HG02588 (cell line): Measurements from ENCODE around the gene TCEA3.

Experiments used
- ATAC-seq: cut with Tn5 transposase; IDR thresholded peaks from one replicate; pipeline ENCODE4 v1.9.1; 2021; ENCODE audit warnings: mild to moderate bottlenecking, moderate library complexity; ENCODE audit not compliant: unreplicated experiment

Gene TCEA3

DNA sequence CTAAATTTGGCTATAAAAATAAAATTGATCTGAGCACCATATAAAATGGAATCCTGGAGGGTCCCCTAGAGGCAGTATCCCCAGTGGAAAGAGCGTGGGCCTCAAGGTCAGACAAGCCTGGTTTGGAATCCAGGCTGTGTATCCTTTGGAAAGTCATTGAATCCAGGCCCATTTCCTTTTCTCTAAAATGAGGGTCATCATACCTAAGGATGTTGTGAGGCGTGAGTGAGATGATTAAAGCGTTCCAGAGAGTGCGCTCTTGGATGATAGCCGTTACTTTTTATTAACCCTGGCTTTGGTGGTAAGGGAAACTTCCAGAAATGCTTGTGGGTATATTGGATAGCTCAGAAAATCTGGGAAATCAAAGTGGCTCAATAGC, 54.2 kb downstream of the TCEA3 start:
- no peak for ATAC-seq

DNA sequence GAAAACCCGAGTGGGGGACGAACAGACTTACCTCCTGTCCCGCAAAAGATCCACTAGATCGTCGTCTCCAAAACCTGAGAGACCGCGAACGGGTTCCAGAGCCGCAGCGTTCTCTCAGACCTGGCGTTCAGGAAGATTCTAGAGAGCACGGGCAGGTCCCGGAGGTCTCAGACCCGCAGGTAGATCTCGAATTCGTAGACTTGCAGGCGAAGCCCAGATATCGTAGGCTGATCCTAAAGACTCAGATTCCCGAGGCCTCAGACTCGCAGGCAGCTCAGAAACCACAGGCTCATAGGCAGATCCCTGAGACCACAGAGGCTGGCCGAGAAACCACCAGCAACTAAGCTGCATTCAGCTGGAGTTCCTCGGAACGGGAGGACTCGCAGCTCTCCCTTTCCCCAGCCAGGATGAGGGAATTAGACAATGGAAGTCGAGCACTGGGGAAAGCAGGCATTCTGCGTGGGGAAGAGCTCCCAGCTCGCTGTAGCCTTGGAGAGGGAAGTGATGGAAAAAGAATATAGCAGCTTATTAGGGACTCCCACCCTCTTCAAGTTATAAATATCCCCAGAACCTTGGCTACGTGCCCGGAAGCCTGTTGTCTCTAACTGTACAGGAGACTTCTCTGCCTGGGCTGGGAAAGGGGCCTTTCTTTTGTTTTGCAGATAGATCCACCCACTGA, 55.1 kb downstream of the TCEA3 start, which contains the start of gene ZNF436:
Gene ZNF436 (minus strand): TSS at position 502 of the 679 bp plus-strand sequence. CDS start 1,831 bp downstream, outside the sequence.
- no peak for ATAC-seq

DNA sequence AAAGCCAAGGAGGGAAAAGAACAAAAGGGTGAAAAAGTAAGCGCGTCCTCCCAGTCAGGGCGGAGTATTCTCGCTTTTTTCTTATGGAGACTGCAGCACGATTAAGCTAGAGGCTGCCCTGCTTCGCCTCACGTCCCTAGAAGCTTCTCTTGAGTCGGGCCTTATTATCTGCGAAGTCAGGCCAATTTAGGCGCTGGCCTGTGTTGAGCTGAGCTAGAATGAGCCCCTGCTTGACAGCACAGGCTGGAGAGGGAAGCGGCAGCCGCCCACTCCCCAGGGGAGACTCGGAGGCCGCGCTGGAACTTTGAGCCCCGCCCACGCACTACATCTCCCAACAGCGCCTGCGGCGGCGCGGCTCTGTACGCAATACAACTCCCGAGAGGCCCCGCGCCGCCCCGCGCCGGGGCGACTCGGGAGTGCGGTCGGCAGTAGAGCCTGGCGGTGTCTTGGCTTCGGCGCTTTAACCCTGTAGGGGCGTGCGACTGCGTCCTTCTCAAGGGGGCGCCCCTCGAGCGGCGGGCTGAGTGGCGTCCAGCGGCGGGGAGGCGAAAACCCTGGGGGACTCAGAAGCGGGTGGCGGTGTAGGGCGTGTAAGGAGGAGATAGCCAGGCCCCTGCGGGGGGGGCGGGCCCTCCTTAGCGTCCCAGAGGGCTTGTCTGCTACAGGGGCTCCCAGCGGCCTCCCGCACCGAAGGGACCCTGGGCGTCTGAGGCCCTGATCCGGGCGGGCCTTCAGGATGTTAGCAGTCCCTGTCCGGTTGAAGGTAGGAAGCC, 55.8 kb downstream of the TCEA3 start:
- ATAC-seq: peak; percentile 58

DNA sequence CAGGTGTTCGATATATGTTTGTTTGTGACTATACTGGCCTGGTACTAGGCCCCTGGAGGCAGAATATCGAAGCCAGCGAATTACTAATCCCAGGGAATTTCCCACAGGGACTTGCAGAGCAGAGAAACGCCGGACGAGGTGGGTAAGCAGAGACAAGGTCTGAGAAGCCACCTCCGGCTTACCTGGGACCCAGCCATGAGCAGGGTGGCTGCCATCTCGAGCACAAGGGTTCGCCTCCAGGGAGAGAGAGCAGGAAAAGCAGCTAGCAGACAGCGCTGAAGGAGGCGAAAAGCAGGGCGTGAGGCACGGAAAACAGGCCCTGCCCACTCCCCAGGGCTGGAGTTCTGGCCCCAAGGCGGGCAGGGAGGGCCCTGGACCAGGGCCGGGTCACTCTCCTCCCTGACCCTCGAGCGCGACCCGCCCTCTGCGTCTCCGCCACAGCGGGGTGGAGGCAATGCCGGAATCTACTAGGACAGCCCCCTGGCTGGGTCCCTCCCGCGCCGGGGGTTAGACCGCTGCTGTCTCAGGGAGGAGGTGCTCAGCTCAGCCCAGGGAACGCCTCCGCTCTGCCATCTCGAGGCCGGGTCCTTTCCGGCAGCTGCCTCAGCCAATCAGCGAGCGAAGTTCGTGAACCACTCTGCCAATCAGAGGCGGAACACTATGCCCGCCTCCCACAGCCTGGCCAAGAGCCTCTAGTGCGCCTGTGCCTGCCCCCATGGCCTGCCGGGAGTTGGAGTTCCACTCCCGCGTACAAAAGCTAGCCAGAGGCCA, 56.6 kb downstream of the TCEA3 start:
- ATAC-seq: peak; percentile 88

DNA sequence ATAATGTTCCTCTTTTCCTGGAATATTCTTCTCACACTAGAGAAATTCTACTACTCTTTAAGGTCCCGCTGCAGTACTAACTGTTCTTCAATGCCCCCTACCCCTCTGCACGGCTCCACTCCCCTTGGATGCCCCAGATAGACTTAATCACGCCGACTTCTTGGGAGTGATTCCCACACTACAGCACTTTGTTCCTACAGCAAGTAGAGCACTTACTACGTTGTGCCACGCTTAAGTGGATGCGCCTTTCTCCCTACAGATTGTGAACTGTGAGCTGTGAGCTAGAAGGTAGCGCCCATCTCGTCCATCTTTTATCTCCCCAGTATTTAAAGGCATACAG, 57.1 kb downstream of the TCEA3 start:
- ATAC-seq: no peak

GRCh38 chr1:23366598-23366997, 58.0 kb downstream of the TCEA3 start:
- ATAC-seq: no peak

DNA sequence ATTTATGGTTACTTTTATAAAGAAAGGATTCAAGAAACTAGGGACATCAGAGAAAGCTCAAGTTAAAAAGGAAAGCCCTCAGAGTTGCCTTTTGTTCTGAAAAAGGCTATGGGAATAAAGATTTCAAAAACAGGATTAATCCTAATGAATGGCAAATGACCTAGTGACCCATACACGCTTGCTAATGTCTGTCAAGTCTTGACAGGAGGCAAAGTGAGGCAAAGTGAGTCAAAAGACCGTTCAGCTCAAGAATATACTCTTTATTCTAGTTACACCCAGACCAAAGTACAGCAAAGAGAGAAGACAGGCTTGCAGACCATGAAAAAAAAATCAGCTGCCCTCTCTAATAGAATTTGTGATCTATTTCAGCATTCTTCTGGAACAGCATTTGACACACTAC, 58.4 kb downstream of the TCEA3 start:
- no peak for ATAC-seq

GRCh38 chr1:23362218-23362713, 62.3 kb downstream of the TCEA3 start:
- no peak for ATAC-seq

DNA sequence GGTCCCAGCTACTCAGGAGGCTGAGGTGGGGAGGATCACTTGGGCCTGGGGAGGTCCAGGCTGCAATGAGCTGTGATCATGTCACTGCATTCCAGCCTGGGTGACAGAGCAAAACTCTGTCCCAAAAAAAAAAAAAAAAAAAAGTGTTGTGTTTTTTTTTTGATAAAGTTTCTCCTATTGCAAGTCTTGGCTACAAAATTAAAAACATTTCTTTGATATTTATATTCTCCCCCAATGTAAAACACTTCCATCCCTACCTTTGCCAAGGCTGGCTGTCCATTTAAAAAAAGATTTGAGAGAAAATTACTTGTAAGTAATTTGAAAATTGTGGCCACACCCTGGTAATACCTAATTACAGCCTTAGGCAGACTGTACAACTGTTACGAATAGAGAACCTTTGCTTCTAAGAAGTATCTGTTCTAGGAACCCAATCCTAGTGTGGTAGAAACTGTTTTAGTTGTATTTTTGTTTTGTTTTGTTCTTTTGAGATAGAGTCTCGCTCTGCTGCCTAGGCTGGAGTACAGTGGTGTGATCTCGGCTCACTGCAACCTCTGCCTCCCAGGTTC, 66.2 kb downstream of the TCEA3 start:
- ATAC-seq: no peak

- ATAC-seq: no peak
Measured at GRCh38 chr1:23357138-23357908, 67.2 kb downstream of the TCEA3 start.

DNA sequence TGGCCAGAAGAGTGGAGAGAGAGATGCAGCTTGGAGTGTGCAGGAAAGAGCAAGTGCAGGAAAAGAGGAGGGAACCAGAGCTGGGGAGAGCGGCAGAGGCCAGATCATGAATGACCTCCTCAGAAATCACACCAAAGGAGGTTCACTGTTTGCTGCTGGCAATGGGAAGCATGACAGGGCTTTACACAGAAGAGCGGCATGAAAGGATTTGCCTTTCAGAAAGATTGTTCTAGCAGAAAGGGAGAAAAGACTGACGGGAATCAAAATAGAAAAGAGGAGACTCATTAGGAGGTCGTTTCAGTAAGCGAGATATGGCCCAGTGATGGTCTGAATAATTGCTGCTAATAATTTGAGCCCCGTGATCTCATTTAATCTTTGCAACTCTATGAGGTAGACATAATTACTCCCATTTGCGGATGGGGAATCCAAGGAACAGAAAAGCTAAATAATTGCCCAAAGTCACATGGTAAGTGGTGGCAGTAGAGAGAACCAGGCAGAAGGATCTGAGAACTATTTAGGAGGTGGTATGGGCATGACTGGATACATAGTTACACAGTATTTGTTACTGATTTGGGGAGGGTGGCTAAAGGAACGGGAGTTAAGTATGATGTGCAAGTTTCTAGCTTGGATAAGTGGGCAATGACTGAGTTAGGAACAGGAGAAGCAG, 67.9 kb downstream of the TCEA3 start:
- ATAC-seq: no peak

GRCh38 chr1:23354245-23354644, 70.3 kb downstream of the TCEA3 start:
- no peak for ATAC-seq

- ATAC-seq: no peak
Measured at GRCh38 chr1:23352096-23352695, 72.4 kb downstream of the TCEA3 start.

GRCh38 chr1:23345920-23346319, 78.6 kb downstream of the TCEA3 start:
- ATAC-seq: no peak

DNA sequence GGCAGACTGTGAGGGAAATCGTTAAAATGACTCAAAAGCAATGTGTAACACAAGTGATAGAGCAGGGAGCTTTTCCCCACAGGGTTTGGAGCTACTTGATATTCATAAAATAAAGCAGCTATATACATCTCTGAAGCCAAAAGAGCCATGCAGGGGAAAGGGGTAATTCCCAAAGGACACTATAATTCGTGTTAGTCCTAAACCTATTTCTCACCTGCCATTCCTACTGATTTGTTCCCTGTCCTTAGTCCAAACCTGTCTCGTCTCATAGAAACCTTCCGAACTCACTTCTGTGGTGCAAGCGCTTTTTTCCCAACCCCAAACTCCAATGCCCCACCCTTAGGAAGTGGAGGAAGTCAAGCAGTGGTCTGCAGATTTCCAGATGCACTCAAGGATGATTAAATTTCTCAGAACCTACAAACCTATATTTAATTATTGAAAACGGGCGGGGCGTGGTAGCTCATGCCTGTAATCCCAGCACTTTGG, 79.5 kb downstream of the TCEA3 start:
- no peak for ATAC-seq

DNA sequence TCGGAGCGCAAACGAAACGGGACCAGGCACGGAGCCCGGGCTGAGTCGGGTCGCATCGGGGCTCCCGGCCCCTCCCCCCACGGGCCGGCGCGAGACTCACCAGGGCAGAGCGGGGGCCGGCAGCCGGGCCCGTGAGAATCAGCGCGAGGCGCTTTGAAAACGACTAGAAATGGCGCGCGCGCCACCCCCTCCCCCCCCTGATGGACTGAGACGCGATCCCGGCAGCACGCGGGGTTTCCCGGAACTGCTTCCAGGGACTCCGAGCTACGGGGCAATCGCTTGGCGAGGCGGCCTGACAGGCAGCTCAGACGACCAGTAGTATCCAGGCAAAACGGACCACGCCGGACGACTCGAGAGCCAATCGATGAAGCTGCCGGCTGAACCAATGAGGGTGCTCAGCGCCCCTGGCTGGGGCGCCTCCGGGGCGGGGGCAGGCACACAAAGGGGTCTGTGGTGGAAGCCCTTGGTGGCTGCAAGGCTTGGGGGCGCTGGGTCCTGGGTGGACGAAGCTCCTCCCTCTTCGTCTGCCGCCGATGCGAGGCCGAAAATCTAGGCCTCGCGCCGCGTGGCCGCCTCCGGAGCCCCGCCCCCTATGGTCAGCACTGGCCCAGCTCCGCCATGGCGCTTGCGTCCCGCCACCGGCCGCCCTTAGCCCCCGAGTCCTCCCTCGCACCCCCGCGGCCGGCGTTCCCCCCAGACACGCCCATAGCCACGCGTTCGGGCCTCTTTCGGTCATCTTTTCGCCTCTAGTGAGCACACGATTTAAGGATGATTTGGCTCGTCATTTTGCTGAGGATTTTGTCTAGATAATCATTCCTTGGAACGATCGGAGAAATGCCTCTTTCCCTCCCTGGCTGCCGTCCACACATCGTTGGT, 80.2 kb downstream of the TCEA3 start, which contains the start of gene HNRNPR:
Gene HNRNPR (minus strand): TSS at position 174 of the 876 bp plus-strand sequence. CDS start 3,276 bp downstream, outside the sequence.
- ATAC-seq: peak; percentile 78

DNA sequence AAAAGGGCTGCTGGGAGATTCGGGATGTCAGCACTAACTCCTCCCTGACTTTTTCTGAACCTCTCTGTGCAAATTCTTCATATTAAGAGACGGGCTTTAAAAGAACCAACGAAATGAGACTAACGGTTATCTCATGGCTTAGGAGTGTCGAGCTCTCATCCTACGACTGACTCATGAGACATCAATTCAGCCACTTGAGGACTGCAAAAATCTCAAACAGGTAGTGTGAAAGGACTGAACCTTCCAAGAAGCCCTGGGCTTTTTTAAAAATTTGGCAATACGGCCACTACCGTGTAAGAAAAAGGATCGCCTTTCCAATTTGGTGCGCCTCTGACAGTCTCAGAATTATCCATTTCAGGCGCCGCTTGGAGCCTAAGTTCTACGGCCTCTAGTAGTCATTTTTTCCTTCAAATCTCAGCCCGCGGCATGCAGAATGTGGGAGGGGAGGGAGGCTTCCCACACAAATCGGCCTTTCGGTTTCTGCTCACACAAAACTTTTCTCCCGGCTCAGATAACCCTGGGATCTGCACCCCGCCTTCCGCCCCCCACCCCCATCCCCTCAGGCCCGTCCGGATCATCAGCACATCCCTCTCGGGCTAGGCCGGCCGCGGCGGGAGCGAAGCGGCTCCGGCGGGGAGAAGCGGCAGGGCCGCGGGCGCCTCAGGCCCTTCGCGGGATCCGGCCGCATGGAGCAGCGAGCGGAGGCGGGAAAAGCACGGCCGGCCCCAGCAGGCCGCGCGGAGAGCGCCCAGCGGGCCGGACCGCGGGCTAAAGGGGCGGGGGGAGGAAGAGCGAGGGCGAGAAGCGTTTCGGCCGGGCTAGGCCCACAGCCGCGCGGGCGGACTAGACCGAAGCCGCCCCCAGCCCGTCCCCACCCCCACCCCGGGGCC, 81.1 kb downstream of the TCEA3 start:
- no peak for ATAC-seq
